Epithelial cell of proximal tubule (primary cell): Measurements from ENCODE around the gene MTA3. TPM values are rescaled to one million over a fixed set of nuclear protein-coding genes. Genes with fewer than 3 reads are reported as not detected.
A peak's percentile ranks its signal among the peaks of the same experiment; 100 is the strongest.

ENCODE experiments used
- DNase-seq: peaks from one replicate; pipeline ENCODE4 v3.0.0-alpha.2; 2011; ENCODE audit warnings: low read depth
- H3K4me3 ChIP-seq: 2 replicates; pipeline ENCODE4 v1.5.1; 2011; ENCODE audit warnings: low read depth, mild to moderate bottlenecking, low read length
- CTCF ChIP-seq: conservative IDR thresholded peaks from 2 replicates; pipeline ENCODE4 v1.5.1; 2012; ENCODE audit warnings: low read depth, mild to moderate bottlenecking, low read length
- total RNA-seq: library from RNA; depleted of rRNA; stranded (reverse); fragments of >200 nt; gene quantifications from 2 replicates; pipeline ENCODE4 v1.2.3, GENCODE V29; 2015

Gene MTA3
- total RNA-seq, 1 donor from 2014 or later = 17.8 TPM

GRCh38 chr2:42712934-42713333, 144.5 kb downstream of the MTA3 start:
- no peak for DNase-seq
- no peak for TF ChIP-seq CTCF
- H3K4me3 ChIP-seq = no peak overlapping the region

- no peak for TF ChIP-seq CTCF
- DNase-seq = no peak
- H3K4me3 ChIP-seq = no peak overlapping the region
These were observed 145.5 kb downstream of the MTA3 start for GRCh38 chr2:42713920-42714319.

GRCh38 chr2:42714686-42715085, 146.3 kb downstream of the MTA3 start:
- TF ChIP-seq CTCF = no peak
- H3K4me3 ChIP-seq = no peak overlapping the region
- no peak for DNase-seq

- no peak overlapping the region for H3K4me3 ChIP-seq
- TF ChIP-seq CTCF = no peak
These were observed 153.5 kb downstream of the MTA3 start for GRCh38 chr2:42721898-42722297.

GRCh38 chr2:42722320-42723190, 154.1 kb downstream of the MTA3 start:
- peak; percentile 74 for DNase-seq
- H3K4me3 ChIP-seq = no peak overlapping the region
- no peak for TF ChIP-seq CTCF

More at GRCh38 chr2:42721898-42722297, 153.5 kb downstream of the MTA3 start:
- no peak for DNase-seq

GRCh38 chr2:42723465-42723864, 155.0 kb downstream of the MTA3 start:
- no peak for DNase-seq
- no peak overlapping the region for H3K4me3 ChIP-seq
- TF ChIP-seq CTCF = no peak

GRCh38 chr2:42724886-42725285, 156.5 kb downstream of the MTA3 start:
- H3K4me3 ChIP-seq = no peak overlapping the region
- DNase-seq = no peak
- TF ChIP-seq CTCF = no peak
